ENCODE data around the gene RNF123.

- TF ChIP-seq, protein P1, sequence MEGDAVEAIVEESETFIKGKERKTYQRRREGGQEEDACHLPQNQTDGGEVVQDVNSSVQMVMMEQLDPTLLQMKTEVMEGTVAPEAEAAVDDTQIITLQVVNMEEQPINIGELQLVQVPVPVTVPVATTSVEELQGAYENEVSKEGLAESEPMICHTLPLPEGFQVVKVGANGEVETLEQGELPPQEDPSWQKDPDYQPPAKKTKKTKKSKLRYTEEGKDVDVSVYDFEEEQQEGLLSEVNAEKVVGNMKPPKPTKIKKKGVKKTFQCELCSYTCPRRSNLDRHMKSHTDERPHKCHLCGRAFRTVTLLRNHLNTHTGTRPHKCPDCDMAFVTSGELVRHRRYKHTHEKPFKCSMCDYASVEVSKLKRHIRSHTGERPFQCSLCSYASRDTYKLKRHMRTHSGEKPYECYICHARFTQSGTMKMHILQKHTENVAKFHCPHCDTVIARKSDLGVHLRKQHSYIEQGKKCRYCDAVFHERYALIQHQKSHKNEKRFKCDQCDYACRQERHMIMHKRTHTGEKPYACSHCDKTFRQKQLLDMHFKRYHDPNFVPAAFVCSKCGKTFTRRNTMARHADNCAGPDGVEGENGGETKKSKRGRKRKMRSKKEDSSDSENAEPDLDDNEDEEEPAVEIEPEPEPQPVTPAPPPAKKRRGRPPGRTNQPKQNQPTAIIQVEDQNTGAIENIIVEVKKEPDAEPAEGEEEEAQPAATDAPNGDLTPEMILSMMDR (conservative IDR thresholded peaks at IDR 0.05; ENCODE audit: low read depth in 2 of 2) = no peak
- no peak for TF ChIP-seq EZH2 (IDR thresholded peaks at IDR 0.05; ENCODE audit: low read depth, unreplicated experiment)
These were observed 14.8 kb upstream of the RNF123 start for GRCh38 chr3:49674497-49674983.

Measured in GM23338 (cell line).